Neuronal stem cell (in vitro differentiated cells): ENCODE measurements around the gene PARVA.
A peak's percentile ranks its signal among the peaks of the same experiment; 100 is the strongest.

Experiments used
- DNase-seq: peaks from one replicate; pipeline ENCODE4 v3.0.0-alpha.2; 2013; ENCODE audit warnings: low spot score
- H2AFZ ChIP-seq: one replicate; pipeline ENCODE4 v1.6.1; 2013; ENCODE audit warnings: mild to moderate bottlenecking, low read length, inconsistent platforms
- H2AK5ac ChIP-seq: 2 replicates; pipeline ENCODE4 v1.6.1; 2013; ENCODE audit warnings: low read depth, mild to moderate bottlenecking, inconsistent platforms, low read length, moderate library complexity, mixed read lengths
- H2BK120ac ChIP-seq: 2 replicates; pipeline ENCODE4 v1.6.1; 2013; ENCODE audit warnings: low read depth, mild to moderate bottlenecking, inconsistent platforms, low read length, moderate library complexity, mixed read lengths
- H2BK12ac ChIP-seq: one replicate; pipeline ENCODE4 v1.6.1; 2013; ENCODE audit warnings: low read length, inconsistent platforms
- H2BK15ac ChIP-seq: 2 replicates; pipeline ENCODE4 v1.6.1; 2013; ENCODE audit warnings: mild to moderate bottlenecking, low read length, inconsistent platforms, mixed read lengths
- H2BK5ac ChIP-seq: one replicate; pipeline ENCODE4 v1.6.1; 2013; ENCODE audit warnings: inconsistent platforms, mild to moderate bottlenecking, low read length, moderate library complexity
- H3K14ac ChIP-seq: one replicate; pipeline ENCODE4 v1.6.1; 2013; ENCODE audit warnings: low read length, inconsistent platforms
- H3K18ac ChIP-seq: 2 replicates; pipeline ENCODE4 v1.6.1; 2013; ENCODE audit warnings: low read length, inconsistent platforms
- H3K23ac ChIP-seq: 2 replicates; pipeline ENCODE4 v1.6.1; 2013; ENCODE audit warnings: low read depth, mild to moderate bottlenecking, mixed read lengths, low read length, inconsistent platforms; ENCODE audit not compliant: poor library complexity
- H3K27ac ChIP-seq: replicated peaks from 3 replicates; pipeline ENCODE4 v1.5.1; 2013; ENCODE audit warnings: low read length, inconsistent platforms
- H3K27me3 ChIP-seq, 3 experiments: 2 replicates each; pipeline ENCODE4 v1.6.1; 2013; ENCODE audit warnings: low read length in 3 of 3, mild to moderate bottlenecking in 2 of 3, inconsistent platforms in 1 of 3, low read depth in 1 of 3, mixed read lengths in 1 of 3, moderate library complexity in 1 of 3; ENCODE audit not compliant: control insufficient read depth in 3 of 3, insufficient read depth in 3 of 3
- H3K36me3 ChIP-seq, 2 donors: replicated peaks in 1 of 2; 2 replicates each; pipeline ENCODE4 v1.6.1; 2013; ENCODE audit warnings: low read length in 2 of 2; ENCODE audit not compliant: control insufficient read depth in 2 of 2, insufficient read depth in 2 of 2
- H3K4ac ChIP-seq: 2 replicates; pipeline ENCODE4 v1.6.1; 2013; ENCODE audit warnings: inconsistent platforms, mild to moderate bottlenecking, low read length, moderate library complexity
- H3K4me1 ChIP-seq, 2 donors: 1 replicate in 1 of 2; 2 replicates in 1 of 2; pipeline ENCODE4 v1.6.1; 2013; ENCODE audit warnings: low read length in 2 of 2, low read depth in 1 of 2; ENCODE audit not compliant: control insufficient read depth in 2 of 2, insufficient read depth in 1 of 2
- H3K4me2 ChIP-seq: one replicate; pipeline ENCODE4 v1.6.1; 2013; ENCODE audit warnings: mild to moderate bottlenecking, low read length, inconsistent platforms; ENCODE audit not compliant: insufficient read depth, poor library complexity, severe bottlenecking
- H3K4me3 ChIP-seq, 2 donors: 2 replicates each; pipeline ENCODE4 v1.5.1; 2013; ENCODE audit warnings: low read length in 2 of 2, mild to moderate bottlenecking in 2 of 2, inconsistent platforms in 1 of 2, moderate library complexity in 1 of 2
- H3K79me1 ChIP-seq: one replicate; pipeline ENCODE4 v1.6.1; 2013; ENCODE audit warnings: low read depth, mild to moderate bottlenecking, inconsistent platforms, low read length, moderate library complexity
- H3K9ac ChIP-seq: one replicate; pipeline ENCODE4 v1.6.1; 2013; ENCODE audit warnings: mild to moderate bottlenecking, low read depth, low read length, inconsistent platforms; ENCODE audit not compliant: poor library complexity
- H3K9me3 ChIP-seq, 2 donors: replicated peaks in 1 of 2; 2 replicates each; pipeline versions ENCODE3 to v1.6.1; 2013; ENCODE audit warnings: low read length in 2 of 2, mild to moderate bottlenecking in 2 of 2, inconsistent platforms in 1 of 2, low read depth in 1 of 2, mixed read lengths in 1 of 2, moderate library complexity in 1 of 2; ENCODE audit not compliant: control insufficient read depth in 2 of 2, insufficient read depth in 1 of 2
- H4K8ac ChIP-seq: one replicate; pipeline ENCODE4 v1.6.1; 2013; ENCODE audit warnings: low read depth, mild to moderate bottlenecking, inconsistent platforms, low read length, moderate library complexity
- H4K91ac ChIP-seq: one replicate; pipeline ENCODE4 v1.6.1; 2013; ENCODE audit warnings: low read length, low read depth, mild to moderate bottlenecking, inconsistent platforms; ENCODE audit not compliant: poor library complexity
- WGBS, 2 donors: extraction: QIAGEN DNeasy Blood & Tissue Kit; methylation state at CpG; one replicate each; pipeline ENCODE4 v1.1.7; 2013; ENCODE audit warnings: missing lambda C conversion rate in 2 of 2, mixed read lengths in 1 of 2; ENCODE audit not compliant: insufficient read length in 2 of 2, insufficient replicate concordance in 1 of 2; ENCODE audit errors: extremely low coverage in 2 of 2; 5-methylcytosine and 5-hydroxymethylcytosine counted together

PARVA gene

DNA sequence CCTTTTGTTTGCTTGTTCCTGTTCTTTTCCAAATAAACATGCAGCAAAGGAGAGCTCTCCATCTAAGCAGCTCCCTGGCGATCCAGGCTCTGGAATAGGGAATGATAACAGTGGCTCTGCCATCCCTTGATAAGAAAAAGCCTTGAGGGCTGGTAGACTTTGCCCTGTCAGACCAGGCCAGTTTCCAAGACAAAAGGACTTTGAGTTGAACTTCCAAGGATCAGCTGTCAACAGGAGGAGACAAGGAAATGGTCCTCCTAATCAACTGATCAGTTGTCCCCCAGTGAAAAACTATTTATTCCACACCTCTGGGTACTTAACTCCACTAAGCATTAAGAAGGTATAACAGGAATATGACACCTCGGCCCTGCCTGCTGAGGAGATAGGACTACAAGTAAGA is 127.8 kb downstream of the PARVA start:
- H3K36me3 ChIP-seq, result peaks cover 0 to 3% of the 10 kb centered on the region in 2 donors

DNA sequence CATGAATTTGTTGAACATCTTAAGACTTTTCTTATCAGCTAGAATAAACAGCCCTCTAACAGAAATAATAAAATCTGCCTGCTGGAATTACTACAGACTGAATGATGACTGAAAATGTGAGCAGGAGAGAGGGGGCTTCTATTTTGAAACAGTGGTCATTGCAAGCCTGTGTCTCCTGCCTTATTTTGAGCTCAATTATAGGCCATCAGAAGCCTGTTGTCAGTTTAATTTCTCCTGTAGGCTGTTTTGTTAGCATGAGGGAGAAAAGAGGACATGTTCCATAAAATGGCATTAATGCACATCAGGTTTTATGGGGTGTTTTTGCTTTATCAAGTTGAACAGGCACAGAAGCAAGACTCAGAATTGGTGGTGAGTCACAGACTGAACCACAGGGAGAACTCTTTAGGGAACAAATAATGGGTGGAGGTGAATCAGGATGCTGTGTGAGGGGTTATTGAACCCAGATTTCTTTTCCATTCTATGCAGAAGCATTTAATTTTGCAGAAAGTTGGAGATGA is 129.1 kb downstream of the PARVA start:
- Histone ChIP-seq H4K8ac (no peak overlapping the region), H3K4me2 (no peak overlapping the region), H2BK5ac (no peak overlapping the region), H2BK12ac (no peak overlapping the region), H3K27me3 (no peaks in the 10 kb centered on the region), H2AK5ac (no peak overlapping the region), H3K4me1 (peaks cover 3% of the 10 kb centered on the region in 2 donors), H3K18ac (no peak overlapping the region), H3K9ac (no peak overlapping the region), H3K23ac (no peak overlapping the region), H3K4ac (no peak overlapping the region), H2BK15ac (no peak overlapping the region), H3K14ac (no peak overlapping the region), H3K4me3 (no peak overlapping the region), H4K91ac (no peak overlapping the region), H3K9me3 (no peaks in the 10 kb centered on the region), H3K36me3 (peaks cover 0 to 3% of the 10 kb centered on the region in 2 donors), H3K79me1 (no peaks in the 10 kb centered on the region), H2AFZ (no peak overlapping the region), H2BK120ac (no peak overlapping the region), H3K27ac (no peak overlapping the region)
- no peak for DNase-seq

More for the DNA sequence above, 127.8 kb downstream of the PARVA start:
- Histone ChIP-seq H2BK120ac (no peak overlapping the region), H3K18ac (no peak overlapping the region), H4K8ac (no peak overlapping the region), H2BK12ac (no peak overlapping the region), H3K4me3 (no peak overlapping the region), H2AK5ac (no peak overlapping the region), H3K9ac (no peak overlapping the region), H4K91ac (no peak overlapping the region), H3K23ac (no peak overlapping the region), H3K4ac (no peak overlapping the region), H3K4me2 (no peak overlapping the region), H3K9me3 (no peaks in the 10 kb centered on the region), H3K14ac (no peak overlapping the region), H3K27me3 (no peaks in the 10 kb centered on the region), H3K4me1 (peaks cover 3% of the 10 kb centered on the region in 2 donors), H2AFZ (no peak overlapping the region), H3K27ac (no peak overlapping the region), H2BK5ac (no peak overlapping the region), H3K79me1 (no peaks in the 10 kb centered on the region), H2BK15ac (no peak overlapping the region)
- no CpG with 5 or more reads among the region's 2 CpGs for WGBS, 2 donors
- DNase-seq, result no peak

DNA sequence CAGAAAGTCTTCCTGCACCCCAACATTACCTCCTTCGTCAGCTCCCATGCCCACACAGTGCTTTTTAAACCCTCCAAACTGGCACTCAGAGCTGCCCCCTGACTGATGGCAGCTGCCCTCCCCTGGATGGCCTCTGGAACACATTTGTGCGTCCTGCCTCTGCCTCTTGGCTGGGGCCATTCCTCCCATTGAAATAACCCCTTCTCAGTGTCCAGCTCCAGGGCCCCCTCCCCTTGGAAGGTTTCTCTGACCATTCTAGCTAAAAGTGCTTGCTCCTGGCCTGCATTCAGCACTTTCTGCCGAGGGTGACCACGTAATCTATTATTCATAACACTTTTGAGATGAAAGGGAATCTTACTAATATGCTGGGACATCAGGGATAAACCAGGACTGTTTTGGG is 130.0 kb downstream of the PARVA start:
- peak overlapping the region; percentile 49 for H4K8ac ChIP-seq
- H2BK5ac ChIP-seq, result no peak overlapping the region
- no CpG with 5 or more reads among the region's 4 CpGs for WGBS, 2 donors
- no peak overlapping the region for H2BK15ac ChIP-seq
- H3K23ac ChIP-seq, result no peak overlapping the region
- no peaks in the 10 kb centered on the region for H3K9me3 ChIP-seq
- H3K18ac ChIP-seq, result peak overlapping the region; percentile 40
- peaks cover 3% of the 10 kb centered on the region in 2 donors for H3K4me1 ChIP-seq
- no peak overlapping the region for H3K4me3 ChIP-seq
- no peak overlapping the region for H3K14ac ChIP-seq
- no peak overlapping the region for H3K4me2 ChIP-seq
- no peak overlapping the region for H2AFZ ChIP-seq
- H3K36me3 ChIP-seq, result peaks cover 0 to 3% of the 10 kb centered on the region in 2 donors
- H3K9ac ChIP-seq, result no peak overlapping the region
- H3K79me1 ChIP-seq, result no peaks in the 10 kb centered on the region
- H2BK12ac ChIP-seq, result no peak overlapping the region
- no peak overlapping the region for H2AK5ac ChIP-seq
- H2BK120ac ChIP-seq, result no peak overlapping the region
- H3K27ac ChIP-seq, result no peak overlapping the region
- no peak overlapping the region for H4K91ac ChIP-seq
- H3K4ac ChIP-seq, result no peak overlapping the region
- H3K27me3 ChIP-seq, result no peaks in the 10 kb centered on the region
- no peak for DNase-seq

DNA sequence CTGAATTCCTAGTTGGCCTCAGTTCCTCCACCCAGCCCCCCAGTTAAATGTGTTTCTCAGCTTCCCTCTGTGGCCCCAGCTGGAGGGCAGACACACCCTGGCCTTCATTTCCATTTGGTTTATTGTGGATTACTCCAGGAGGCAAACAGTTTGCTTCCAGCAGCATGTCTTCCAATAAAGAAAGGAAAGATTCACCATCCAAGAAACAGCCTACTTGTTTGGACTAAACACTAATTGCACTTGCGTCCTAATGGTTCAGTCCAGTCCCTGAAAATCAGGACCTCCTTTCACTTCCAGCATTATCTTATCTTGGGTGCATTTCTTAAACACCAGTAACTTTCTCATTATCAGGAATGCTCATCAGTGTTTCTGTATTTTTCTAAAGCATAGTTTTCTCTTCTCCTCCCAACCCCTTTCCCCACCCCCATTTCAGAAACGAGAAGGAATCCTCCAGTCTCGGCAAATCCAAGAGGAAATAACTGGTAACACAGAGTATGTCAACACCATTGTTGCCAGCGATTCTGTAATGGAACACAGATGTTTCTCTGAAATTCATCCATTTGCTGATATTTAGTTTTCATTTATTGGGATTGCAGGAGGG is 130.9 kb downstream of the PARVA start:
- no peak for DNase-seq
- Histone ChIP-seq H2BK12ac (no peak overlapping the region), H2BK5ac (no peak overlapping the region), H3K27me3 (peaks cover 0 to 2% (median 0%) of the 10 kb centered on the region in 3 experiments), H3K18ac (no peak overlapping the region), H4K8ac (no peak overlapping the region), H3K36me3 (peaks cover 0 to 3% of the 10 kb centered on the region in 2 donors), H3K23ac (no peak overlapping the region), H3K4me3 (no peak overlapping the region), H2BK120ac (no peak overlapping the region), H3K4ac (no peak overlapping the region), H3K9ac (no peak overlapping the region), H2BK15ac (no peak overlapping the region), H4K91ac (no peak overlapping the region), H3K4me2 (no peak overlapping the region), H2AFZ (no peak overlapping the region), H3K4me1 (no peaks in the 10 kb centered on the region), H3K9me3 (no peaks in the 10 kb centered on the region), H3K27ac (no peak overlapping the region), H3K79me1 (no peaks in the 10 kb centered on the region), H3K14ac (no peak overlapping the region), H2AK5ac (no peak overlapping the region)
- no CpG with 5 or more reads among the region's 4 CpGs for WGBS, 2 donors
